GM23338 (cell line): ENCODE measurements around the gene LYST. TPM values are rescaled to one million over a fixed set of nuclear protein-coding genes. Genes with fewer than 3 reads are reported as not detected.

Experiments used
- ATAC-seq: fragments of 200-7000 bp; cut with Tn5 transposase; 3 replicates; pipeline ENCODE4 v1.9.1; 2020
- DNase-seq: peaks from one replicate; pipeline ENCODE4 v3.0.0-alpha.2; 2015; ENCODE audit warnings: low spot score
- H2AFZ ChIP-seq: fragments of 200-600 bp; sonication (generic); 2 replicates; pipeline ENCODE4 v1.8.0; 2016; ENCODE audit warnings: antibody characterized with exemption, mild to moderate bottlenecking, moderate library complexity
- H3F3A ChIP-seq: fragments of 200-600 bp; sonication (generic); replicated peaks from 2 replicates; pipeline ENCODE4 v1.8.0; 2017; ENCODE audit warnings: antibody characterized with exemption, mixed run types, low read depth
- H3K27ac ChIP-seq: fragments of 200-600 bp; sonication (generic); 2 replicates; pipeline ENCODE4 v1.6.1; 2016; ENCODE audit warnings: low read depth
- H3K27me3 ChIP-seq: fragments of 200-600 bp; sonication (generic); 2 replicates; pipeline ENCODE4 v1.8.0; 2016; ENCODE audit warnings: mild to moderate bottlenecking, mixed run types, moderate library complexity; ENCODE audit not compliant: insufficient read depth
- H3K36me3 ChIP-seq: fragments of 200-600 bp; sonication (generic); 2 replicates; pipeline ENCODE4 v1.8.0; 2016; ENCODE audit warnings: mild to moderate bottlenecking; ENCODE audit not compliant: insufficient read depth
- H3K4me1 ChIP-seq: fragments of 200-600 bp; sonication (generic); 2 replicates; pipeline ENCODE4 v1.8.0; 2016; ENCODE audit warnings: mild to moderate bottlenecking, moderate library complexity; ENCODE audit not compliant: insufficient read depth
- H3K4me2 ChIP-seq: fragments of 200-600 bp; sonication (generic); 2 replicates; pipeline ENCODE4 v1.7.1; 2017; ENCODE audit warnings: mixed run types
- H3K4me3 ChIP-seq: fragments of 200-600 bp; sonication (generic); 2 replicates; pipeline ENCODE4 v1.6.1; 2016; ENCODE audit warnings: mixed run types
- H3K79me2 ChIP-seq: fragments of 200-600 bp; sonication (generic); replicated peaks from 2 replicates; pipeline ENCODE4 v1.8.0; 2017; ENCODE audit warnings: mild to moderate bottlenecking; ENCODE audit not compliant: insufficient read depth
- H3K9me2 ChIP-seq: fragments of 200-600 bp; sonication (generic); 2 replicates; pipeline ENCODE4 v1.8.0; 2017; ENCODE audit not compliant: insufficient read depth
- H4K20me1 ChIP-seq: fragments of 200-600 bp; sonication (generic); replicated peaks from 2 replicates; pipeline ENCODE4 v1.8.0; 2017; ENCODE audit warnings: mild to moderate bottlenecking; ENCODE audit not compliant: insufficient read depth
- H3K27ac Mint-ChIP-seq: 2 replicates; pipeline ENCODE4 v1.8.0; 2020; ENCODE audit warnings: inconsistent platforms, mild to moderate bottlenecking, moderate library complexity, mixed read lengths
- H3K27me3 Mint-ChIP-seq: 3 replicates; pipeline ENCODE4 v1.8.0; 2022; ENCODE audit warnings: low read depth, mild to moderate bottlenecking, moderate library complexity, mixed read lengths, inconsistent platforms; ENCODE audit not compliant: insufficient read depth, poor library complexity
- H3K36me3 Mint-ChIP-seq: 3 replicates; pipeline ENCODE4 v1.8.0; 2021; ENCODE audit warnings: low read depth, mild to moderate bottlenecking, inconsistent platforms, moderate library complexity, mixed read lengths
- H3K4me1 Mint-ChIP-seq: 3 replicates; pipeline ENCODE4 v1.8.0; 2020; ENCODE audit warnings: mild to moderate bottlenecking, inconsistent platforms, mixed read lengths
- H3K4me3 Mint-ChIP-seq: 3 replicates; pipeline ENCODE4 v1.8.0; 2021; ENCODE audit warnings: moderate library complexity, mild to moderate bottlenecking, inconsistent platforms, mixed read lengths
- H3K9me3 Mint-ChIP-seq: 3 replicates; pipeline ENCODE4 v1.8.0; 2020; ENCODE audit warnings: moderate library complexity, mild to moderate bottlenecking, inconsistent platforms, mixed read lengths
- EZH2 ChIP-seq: fragments of 200-600 bp; sonication (generic); IDR thresholded peaks from one replicate; pipeline ENCODE4 v1.8.0; 2017; ENCODE audit warnings: antibody characterized with exemption, mild to moderate bottlenecking, low read depth; ENCODE audit not compliant: unreplicated experiment
- EZH2phosphoT487 ChIP-seq: fragments of 200-600 bp; sonication (generic); IDR thresholded peaks from one replicate; pipeline ENCODE4 v1.8.1; 2018; ENCODE audit warnings: antibody characterized with exemption; ENCODE audit not compliant: unreplicated experiment
- JUNB ChIP-seq: IDR thresholded peaks from one replicate; pipeline ENCODE4 v1.6.1; 2016; ENCODE audit warnings: antibody characterized with exemption; ENCODE audit not compliant: unreplicated experiment
- NANOG ChIP-seq: IDR thresholded peaks from 2 replicates; pipeline ENCODE4 v1.6.1; 2016; ENCODE audit warnings: antibody characterized with exemption, borderline replicate concordance
- ZNF114 ChIP-seq: fragments of 250-450 bp; sonication (Bioruptor Pico); IDR thresholded peaks from 2 replicates; pipeline ENCODE4 v1.5.0; 2020; ENCODE audit warnings: mild to moderate bottlenecking, moderate library complexity
- ZNF331 ChIP-seq: fragments of 250-450 bp; sonication (Bioruptor Pico); IDR thresholded peaks from 2 replicates; pipeline ENCODE4 v1.5.0; 2020; ENCODE audit warnings: low read depth, mild to moderate bottlenecking, moderate library complexity
- polyA plus RNA-seq: library from polyadenylated mRNA; unstranded; fragments of >200 nt; fragmentation: Nextera tagmentation; extraction: Ambion mirVana; gene quantifications from 2 replicates; pipeline ENCODE4 v1.2.1, GENCODE V29; 2016
- total RNA-seq: library from RNA; depleted of rRNA; stranded (reverse); fragments of >200 nt; shearing (Covaris generic); gene quantifications from 2 replicates; pipeline ENCODE4 v1.2.3, GENCODE V29; 2014
- TF ChIP-seq, protein P1 (sequence below): IDR thresholded peaks from one replicate; pipeline ENCODE4 v1.6.1; 2018; ENCODE audit warnings: antibody characterized with exemption; ENCODE audit not compliant: unreplicated experiment
- TF ChIP-seq, protein P2 (sequence below): IDR thresholded peaks from 2 replicates; pipeline ENCODE4 v1.6.1; 2016; ENCODE audit warnings: antibody characterized with exemption
- TF ChIP-seq, protein P3 (sequence below), 2 experiments: fragments of 200-600 bp in 1 of 2; sonication (generic) in 1 of 2; conservative IDR thresholded peaks; 2 replicates each; pipeline versions ENCODE4 v1.5.1 to v1.6.1; 2016 to 2017; ENCODE audit warnings: antibody characterized with exemption in 2 of 2, low read depth in 2 of 2, mild to moderate bottlenecking in 2 of 2, moderate library complexity in 1 of 2

LYST gene
- total and polyA plus RNA-seq, 2 experiments from 2014 or later, result 0.21 to 1.0 TPM

DNA sequence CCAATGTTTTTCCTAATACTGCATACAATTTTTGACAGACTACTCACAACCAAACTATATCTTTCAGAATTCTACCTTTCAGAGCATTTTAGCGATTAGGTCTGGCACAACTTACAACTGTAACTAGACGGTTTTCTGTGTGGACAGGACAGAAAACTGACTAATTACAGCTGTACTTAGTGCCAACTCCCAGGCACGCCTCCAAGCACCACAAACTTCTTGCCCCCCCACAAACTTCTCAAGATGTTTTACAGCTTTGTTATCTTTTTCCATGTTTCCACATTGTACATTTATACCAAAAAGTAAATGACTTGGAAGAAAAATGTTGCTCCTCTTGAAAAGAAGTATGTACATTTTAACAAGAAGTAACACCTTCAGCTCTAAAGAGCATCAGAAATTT, 13.8 kb downstream of the LYST start (continued):
- TF ChIP-seq, protein P1, sequence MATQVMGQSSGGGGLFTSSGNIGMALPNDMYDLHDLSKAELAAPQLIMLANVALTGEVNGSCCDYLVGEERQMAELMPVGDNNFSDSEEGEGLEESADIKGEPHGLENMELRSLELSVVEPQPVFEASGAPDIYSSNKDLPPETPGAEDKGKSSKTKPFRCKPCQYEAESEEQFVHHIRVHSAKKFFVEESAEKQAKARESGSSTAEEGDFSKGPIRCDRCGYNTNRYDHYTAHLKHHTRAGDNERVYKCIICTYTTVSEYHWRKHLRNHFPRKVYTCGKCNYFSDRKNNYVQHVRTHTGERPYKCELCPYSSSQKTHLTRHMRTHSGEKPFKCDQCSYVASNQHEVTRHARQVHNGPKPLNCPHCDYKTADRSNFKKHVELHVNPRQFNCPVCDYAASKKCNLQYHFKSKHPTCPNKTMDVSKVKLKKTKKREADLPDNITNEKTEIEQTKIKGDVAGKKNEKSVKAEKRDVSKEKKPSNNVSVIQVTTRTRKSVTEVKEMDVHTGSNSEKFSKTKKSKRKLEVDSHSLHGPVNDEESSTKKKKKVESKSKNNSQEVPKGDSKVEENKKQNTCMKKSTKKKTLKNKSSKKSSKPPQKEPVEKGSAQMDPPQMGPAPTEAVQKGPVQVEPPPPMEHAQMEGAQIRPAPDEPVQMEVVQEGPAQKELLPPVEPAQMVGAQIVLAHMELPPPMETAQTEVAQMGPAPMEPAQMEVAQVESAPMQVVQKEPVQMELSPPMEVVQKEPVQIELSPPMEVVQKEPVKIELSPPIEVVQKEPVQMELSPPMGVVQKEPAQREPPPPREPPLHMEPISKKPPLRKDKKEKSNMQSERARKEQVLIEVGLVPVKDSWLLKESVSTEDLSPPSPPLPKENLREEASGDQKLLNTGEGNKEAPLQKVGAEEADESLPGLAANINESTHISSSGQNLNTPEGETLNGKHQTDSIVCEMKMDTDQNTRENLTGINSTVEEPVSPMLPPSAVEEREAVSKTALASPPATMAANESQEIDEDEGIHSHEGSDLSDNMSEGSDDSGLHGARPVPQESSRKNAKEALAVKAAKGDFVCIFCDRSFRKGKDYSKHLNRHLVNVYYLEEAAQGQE, result no peak
- TF ChIP-seq NANOG (no peak), EZH2phosphoT487 (no peak), JUNB (no peak), EZH2 (no peak)

DNA sequence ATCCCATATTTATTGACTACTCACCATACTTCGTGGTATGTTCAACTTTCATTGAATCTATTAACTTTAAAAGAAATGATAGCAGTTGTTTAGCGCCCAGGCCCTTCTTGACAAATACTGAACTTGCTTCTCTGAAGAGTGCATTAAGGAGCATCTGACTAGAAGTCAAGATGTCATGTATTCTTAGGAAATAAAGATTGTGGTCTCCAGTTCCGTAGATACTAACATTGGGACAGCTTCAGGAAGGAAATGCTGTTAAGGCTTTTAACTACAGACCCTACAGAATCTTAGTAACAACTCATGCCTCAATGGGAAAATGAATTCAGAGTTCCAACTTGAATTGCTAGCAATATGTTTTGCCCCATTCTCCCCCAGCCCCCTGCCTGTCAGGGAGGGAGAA, 14.8 kb downstream of the LYST start:
- no peak overlapping the region for H3K4me2 ChIP-seq
- no peak overlapping the region; the same call in 1 of the 2 replicates for H2AFZ ChIP-seq
- no peaks in the 10 kb centered on the region for H3K27me3 ChIP-seq
- no peaks in the 10 kb centered on the region for H4K20me1 ChIP-seq
- Mint-ChIP-seq H3K36me3 (no peaks in the 10 kb centered on the region), H3K27me3 (no peaks in the 10 kb centered on the region), H3K4me1 (no peaks in the 10 kb centered on the region; the same call in 2 of the 3 replicates), H3K27ac (no peak overlapping the region), H3K9me3 (no peaks in the 10 kb centered on the region), H3K4me3 (no peak overlapping the region)
- H3F3A ChIP-seq, result no peaks in the 10 kb centered on the region
- H3K27ac ChIP-seq, result no peak overlapping the region
- ATAC-seq (no peak), DNase-seq (no peak)
- no peak overlapping the region for H3K4me3 ChIP-seq
- H3K79me2 ChIP-seq, result no peaks in the 10 kb centered on the region
- no peaks in the 10 kb centered on the region for H3K9me2 ChIP-seq
- no peaks in the 10 kb centered on the region for H3K36me3 ChIP-seq
- no peaks in the 10 kb centered on the region for H3K4me1 ChIP-seq
- TF ChIP-seq EZH2, result no peak
- TF ChIP-seq, protein P2, sequence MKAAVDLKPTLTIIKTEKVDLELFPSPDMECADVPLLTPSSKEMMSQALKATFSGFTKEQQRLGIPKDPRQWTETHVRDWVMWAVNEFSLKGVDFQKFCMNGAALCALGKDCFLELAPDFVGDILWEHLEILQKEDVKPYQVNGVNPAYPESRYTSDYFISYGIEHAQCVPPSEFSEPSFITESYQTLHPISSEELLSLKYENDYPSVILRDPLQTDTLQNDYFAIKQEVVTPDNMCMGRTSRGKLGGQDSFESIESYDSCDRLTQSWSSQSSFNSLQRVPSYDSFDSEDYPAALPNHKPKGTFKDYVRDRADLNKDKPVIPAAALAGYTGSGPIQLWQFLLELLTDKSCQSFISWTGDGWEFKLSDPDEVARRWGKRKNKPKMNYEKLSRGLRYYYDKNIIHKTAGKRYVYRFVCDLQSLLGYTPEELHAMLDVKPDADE, result no peak
- no peak for TF ChIP-seq NANOG
- no peak for TF ChIP-seq EZH2phosphoT487
- TF ChIP-seq, protein P3, sequence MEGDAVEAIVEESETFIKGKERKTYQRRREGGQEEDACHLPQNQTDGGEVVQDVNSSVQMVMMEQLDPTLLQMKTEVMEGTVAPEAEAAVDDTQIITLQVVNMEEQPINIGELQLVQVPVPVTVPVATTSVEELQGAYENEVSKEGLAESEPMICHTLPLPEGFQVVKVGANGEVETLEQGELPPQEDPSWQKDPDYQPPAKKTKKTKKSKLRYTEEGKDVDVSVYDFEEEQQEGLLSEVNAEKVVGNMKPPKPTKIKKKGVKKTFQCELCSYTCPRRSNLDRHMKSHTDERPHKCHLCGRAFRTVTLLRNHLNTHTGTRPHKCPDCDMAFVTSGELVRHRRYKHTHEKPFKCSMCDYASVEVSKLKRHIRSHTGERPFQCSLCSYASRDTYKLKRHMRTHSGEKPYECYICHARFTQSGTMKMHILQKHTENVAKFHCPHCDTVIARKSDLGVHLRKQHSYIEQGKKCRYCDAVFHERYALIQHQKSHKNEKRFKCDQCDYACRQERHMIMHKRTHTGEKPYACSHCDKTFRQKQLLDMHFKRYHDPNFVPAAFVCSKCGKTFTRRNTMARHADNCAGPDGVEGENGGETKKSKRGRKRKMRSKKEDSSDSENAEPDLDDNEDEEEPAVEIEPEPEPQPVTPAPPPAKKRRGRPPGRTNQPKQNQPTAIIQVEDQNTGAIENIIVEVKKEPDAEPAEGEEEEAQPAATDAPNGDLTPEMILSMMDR (conservative IDR thresholded peaks at IDR 0.05; ENCODE audit: low read depth in 2 of 2), result no peak
- TF ChIP-seq, protein P1, result no peak
- TF ChIP-seq ZNF331 (CRISPR knock-in tag), result no peak
- no peak for TF ChIP-seq ZNF114 (CRISPR knock-in tag)
